GM18907 (cell line): Measurements from ENCODE around the gene RBPMS2.

Experiments used
- ATAC-seq: cut with Tn5 transposase; IDR thresholded peaks from one replicate; pipeline ENCODE4 v1.9.1; 2021; ENCODE audit warnings: mild to moderate bottlenecking, moderate library complexity; ENCODE audit not compliant: unreplicated experiment

The RBPMS2 gene

DNA sequence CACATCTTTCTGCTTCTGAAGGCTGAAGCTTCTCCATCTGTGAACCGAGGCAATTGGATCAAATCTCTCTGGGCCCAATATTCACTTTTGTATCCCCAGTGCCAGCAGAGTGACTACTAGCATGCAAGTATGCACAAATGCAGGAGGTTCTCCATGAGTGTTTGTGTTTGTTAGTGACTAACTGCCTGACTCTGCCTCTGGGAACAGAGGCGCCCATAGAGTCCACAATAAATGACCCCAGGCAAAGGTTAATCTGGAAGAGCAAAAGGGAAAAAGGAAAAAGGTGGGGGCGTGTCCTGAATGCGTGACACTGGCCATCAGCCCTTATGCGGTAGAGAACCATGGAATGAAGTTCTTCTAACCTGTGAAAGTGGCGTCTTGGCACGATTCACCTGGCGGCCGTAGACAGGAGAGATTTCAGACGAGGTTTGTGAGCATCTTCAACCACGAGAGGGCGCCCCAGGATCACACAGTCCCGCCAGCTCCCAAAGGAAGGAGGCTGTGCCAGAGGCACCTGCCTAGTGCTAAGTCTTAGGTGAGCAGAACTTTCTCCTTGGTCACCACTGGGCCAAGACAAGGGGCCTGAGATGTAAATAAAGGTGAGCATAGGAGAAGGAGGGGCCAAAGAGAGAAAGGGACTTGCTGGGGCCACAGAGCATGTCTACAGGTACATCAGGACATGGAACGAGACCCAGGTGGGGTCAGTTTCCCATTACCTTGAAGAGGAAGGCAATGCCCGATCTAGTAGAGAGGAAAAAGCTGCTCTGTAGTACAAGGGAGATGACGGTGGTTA lies 44.2 kb downstream of the RBPMS2 start:
- no peak for ATAC-seq

DNA sequence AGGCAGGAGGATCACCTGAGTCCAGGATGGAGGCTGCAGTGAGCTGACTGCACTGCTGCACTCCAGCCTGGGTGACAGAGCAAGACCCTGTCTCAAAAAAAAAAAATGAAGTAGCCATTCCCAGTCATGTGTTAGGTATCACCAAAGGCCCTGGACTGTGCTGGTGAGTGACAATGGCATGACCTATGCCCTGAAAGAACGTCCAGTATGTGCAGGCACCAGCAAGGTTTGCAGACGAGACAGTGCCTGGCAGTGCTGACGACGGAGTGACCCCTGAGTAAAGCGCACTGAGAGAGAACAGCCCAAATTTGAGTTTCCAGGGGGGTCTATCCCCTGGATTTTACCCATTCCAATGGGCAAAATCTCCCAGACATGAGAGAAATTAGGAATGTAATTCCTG lies 45.2 kb downstream of the RBPMS2 start:
- ATAC-seq = no peak

DNA sequence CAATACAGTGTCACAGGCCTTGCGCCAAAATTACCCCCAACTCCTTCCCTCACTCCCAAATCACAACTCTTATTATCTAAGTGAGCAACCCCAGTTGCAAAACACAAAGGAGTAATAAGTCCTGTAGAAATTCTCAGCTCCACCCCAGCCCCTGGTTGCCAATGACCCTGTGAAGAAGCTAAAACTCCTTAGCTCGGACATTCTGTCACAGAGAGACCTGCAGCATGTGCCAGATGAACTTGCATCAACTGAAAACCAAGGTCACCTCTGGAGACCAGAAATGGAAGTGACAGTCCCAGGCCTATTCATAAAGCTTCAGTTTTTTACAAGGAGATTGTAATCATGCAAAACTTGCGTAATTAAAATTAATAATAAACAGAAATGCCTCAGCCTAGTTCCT lies 55.2 kb downstream of the RBPMS2 start:
- no peak for ATAC-seq

DNA sequence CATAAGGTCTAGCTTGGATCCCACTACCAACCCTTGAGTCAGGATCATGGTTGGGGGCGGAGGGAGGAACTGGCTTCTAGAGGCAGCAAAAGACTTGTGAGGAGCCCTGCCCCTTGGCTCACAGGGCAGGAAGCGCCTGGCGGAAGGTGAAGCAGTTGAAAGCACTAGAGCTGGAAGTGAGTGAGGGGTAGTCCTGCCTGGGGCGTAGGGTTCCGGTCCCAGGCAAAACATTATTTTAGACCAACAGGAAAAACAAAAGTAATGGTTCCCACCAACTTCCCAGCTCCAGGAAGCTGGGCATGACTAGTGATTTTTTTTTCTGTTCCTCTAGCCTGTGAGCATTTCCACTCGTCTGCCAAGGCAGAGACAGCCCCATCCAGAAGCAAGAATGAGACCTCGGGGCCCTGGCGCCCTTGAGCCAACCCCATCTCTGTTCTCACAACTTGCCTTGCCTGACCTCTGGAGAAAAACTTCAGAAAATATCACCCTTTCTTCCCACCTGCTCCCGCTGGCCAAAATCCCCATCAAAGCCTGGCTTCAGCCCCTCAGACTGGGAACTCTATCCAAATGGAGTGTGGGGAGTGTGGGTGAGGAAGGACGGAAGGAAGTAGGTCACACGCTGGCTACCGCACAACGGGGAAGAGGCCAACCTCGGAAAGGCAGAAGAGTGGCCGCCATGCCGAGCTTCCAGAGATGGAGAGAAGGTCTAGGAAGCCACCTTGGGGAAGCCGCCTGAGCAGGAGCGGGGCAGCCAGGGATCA lies 57.5 kb downstream of the RBPMS2 start:
- no peak for ATAC-seq

DNA sequence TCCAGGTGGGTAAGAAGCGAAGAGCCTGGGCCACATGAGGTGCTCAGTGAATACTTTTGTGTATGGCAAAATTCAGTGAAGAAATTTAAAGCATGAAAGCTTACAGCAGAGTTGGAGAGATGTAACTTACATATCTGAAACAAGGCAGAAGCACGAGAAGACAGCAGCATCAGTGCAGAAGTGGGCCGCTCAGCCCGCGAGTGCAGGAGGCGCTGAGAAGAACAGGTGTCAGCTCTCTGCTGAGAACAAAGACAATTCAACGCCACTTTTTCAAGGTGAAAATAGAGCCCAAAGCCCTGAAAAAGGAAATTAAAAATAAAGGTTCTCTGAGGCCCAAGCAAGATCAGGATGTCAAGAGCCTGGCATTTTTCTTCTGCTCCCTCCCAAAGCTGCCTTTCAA lies 58.3 kb downstream of the RBPMS2 start:
- no peak for ATAC-seq

DNA sequence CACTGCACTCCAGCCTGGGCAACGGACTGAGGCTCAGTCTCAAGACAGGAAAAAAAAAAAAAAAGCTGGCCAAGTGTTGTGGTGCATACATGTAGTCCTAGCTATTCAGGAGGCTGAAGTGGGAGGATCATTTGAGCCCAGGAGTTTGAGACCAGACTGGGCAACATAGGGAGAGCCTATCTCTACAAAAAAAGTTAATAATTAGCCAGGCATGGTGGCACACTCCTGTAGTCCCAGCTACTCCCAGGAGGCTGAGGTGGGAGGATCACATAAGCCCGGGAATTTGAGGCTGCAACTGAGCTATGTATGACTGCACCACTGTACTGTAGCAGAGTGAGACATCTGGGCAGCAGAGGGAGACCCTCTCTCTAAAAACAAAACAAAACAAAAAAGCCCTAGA lies 58.9 kb downstream of the RBPMS2 start:
- ATAC-seq = no peak

DNA sequence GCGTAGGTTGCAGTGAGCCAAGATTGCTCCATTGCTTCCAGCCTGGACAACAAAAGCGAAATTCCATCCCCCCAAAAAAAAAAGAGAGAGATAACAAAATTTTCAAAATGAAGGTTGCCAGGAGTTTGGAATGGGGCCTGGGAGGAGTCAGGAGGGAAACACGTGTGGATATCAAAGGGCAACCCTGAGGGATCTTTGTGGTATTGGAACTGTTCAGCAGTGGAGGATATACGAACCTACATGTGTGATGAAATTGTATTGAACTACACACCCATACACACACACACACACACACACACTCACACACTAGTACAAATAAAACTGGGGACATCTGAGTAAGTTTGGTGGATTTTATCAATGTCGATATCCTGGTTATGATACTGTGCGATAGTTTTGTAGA lies 61.8 kb downstream of the RBPMS2 start:
- no peak for ATAC-seq

DNA sequence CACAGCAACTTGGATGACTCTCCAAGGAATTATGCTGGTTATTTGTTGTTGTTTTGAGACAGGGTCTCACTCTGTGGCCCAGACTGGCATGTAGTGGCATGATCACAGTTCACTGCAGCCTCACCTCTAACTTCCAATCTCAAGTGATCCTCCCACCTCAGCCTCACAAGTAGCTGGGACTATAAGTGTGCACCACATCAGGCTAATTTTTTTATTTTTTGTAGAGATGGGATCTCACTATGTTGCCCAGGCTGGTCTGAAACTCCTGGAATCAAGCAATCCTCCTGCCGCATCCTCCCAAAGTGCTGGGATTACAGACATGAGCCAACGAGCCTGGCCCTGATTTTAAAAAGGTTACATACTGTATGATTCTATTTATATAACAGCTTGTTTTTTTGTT lies 63.0 kb downstream of the RBPMS2 start:
- no peak for ATAC-seq

DNA sequence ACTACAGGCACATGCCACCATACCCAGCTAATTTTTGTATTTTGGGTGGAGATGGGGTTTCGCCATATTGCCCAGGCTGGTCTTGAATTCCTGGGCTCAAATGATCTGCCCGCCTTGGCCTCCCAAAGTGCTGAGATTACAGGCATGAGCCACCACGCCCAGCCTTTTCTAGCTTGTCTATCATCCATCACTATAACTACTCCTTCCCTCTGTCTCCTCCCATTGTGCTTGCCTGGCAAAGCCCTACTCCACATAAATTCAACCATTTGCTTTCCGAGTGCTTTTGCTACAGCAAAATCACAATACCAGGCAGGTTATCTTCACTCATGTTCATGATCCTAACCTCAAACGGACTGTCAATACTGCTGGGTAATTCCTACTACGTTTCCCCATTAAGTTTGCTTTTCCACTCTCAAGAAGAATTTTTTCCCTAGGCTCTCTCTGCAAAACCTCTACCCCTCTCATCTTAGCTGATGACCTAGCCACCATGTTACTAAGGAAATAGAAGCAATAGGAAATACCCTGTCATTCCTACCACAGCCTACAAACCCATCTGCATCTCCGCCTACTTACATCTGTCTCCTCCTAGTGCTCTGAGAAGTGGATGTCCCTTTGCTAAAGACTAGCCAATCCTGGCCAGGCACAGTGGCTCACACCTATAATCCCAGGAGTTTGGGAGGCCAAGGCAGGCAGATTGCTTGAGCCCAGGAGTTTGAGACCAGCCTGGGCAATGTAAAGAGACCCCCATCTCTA lies 64.5 kb downstream of the RBPMS2 start:
- no peak for ATAC-seq

DNA sequence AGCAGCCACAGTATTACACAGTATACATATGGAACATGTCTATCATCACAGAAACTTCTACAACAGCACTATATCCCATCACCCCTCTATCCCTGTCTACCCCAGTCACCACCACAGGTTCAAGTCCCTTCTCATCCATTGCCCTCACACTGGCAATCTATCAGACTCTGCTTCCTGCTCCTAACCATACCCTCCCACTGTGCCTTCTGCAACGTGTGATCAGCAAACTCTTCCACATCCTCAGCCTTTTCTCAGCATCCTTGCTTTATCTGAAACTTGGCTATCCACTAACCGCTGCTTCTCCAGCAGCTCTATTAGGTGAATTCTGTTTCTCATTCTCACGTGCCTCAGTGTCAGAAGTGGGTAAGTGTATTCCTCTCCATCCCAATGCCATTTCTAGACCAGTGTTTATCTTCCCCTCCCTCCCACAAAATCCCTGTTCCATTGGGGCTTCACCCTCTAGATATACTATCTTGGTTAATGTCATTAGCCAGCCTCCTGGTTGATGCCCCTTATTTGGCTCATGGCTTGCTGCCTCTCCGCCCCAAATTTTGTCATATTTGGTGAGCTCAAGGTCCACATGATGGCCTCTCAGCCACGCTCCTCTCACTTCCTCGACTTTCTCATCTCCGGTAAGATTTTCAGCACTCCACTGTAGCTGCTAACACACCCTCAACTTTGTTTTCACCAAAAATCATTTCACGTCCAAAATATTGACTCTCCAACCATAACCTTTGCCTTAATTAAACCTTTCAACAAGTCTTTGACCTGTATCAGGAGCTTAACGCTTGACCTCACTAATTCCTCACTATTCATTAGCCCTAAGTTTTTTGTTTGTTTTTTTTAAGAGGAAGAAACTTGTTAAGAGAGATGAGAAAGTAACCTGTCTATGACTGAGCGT lies 69.1 kb downstream of the RBPMS2 start:
- ATAC-seq = no peak

DNA sequence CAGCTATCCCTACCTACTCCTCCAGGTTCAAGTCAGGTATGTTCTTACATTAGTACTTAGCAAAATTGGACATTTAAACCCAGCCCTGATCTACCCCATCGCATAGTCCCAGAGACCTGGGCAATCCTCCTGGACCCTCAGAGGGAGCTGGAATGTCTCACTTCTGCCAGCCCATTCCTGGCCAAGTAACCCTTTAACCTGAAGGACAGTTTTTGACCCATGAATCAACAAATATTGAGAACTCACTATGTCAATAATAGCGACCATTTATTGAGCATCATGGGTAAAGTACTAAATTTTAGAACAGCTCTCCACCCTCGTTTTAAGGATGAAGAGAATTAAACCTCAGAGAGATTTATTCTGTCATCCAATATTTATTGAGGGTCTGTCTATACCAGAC lies 70.4 kb downstream of the RBPMS2 start:
- ATAC-seq = no peak

DNA sequence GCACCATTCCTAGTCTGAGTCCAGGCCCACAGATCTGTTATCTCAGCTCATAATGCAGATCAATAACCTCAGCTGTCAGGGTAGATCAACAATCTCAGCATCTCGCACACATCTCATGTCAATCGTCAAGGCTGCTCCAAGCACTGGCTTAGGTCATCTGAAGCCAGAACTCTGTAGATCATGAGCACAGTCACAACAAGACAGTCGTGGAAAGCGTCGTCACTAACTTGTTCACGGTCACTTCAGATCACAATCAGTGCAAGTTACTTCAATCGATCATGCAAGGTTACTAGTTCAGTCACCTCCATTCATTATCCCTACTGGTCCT lies 71.8 kb downstream of the RBPMS2 start:
- peak; percentile 17 for ATAC-seq

DNA sequence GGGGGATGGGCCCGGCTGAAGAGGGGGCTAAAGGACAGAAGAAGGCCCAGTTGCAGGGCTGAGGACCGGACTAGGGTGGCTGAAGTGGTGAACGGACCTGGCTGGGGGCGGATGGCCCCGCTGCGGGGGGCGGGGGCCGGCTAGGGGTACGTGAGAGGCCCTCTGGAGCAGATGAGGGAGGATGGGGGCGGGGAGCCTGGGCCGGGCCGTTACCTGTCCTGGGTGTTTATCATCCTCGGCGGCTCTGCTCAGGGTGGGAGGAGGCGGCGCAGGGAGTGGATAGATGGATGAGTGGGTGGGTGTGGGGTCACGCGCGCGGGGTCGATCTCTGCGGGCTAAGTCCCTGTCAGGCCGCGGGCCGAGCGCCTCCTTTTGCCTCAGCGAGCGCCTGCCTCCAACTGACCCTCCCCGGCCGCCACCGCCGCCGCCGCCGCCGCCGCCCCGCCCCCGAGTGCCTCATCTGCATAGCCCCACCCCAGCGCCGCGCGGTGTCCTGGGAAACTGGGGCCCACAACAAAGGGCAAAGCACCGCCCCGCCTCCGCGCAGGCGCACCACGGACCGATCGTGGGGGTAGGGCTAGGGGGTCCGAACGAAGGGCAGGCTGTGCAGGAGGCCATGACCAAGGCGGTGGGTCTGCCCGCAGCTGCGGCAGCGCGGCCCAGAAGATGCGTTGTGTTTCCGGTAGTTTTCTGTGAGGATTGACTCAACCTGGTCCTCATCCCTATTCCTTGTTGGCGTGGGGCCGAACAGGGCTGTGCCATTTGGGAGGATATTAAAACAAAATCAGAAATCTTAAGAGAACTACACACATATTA lies 72.4 kb downstream of the RBPMS2 start:
- peak; percentile 81 for ATAC-seq

DNA sequence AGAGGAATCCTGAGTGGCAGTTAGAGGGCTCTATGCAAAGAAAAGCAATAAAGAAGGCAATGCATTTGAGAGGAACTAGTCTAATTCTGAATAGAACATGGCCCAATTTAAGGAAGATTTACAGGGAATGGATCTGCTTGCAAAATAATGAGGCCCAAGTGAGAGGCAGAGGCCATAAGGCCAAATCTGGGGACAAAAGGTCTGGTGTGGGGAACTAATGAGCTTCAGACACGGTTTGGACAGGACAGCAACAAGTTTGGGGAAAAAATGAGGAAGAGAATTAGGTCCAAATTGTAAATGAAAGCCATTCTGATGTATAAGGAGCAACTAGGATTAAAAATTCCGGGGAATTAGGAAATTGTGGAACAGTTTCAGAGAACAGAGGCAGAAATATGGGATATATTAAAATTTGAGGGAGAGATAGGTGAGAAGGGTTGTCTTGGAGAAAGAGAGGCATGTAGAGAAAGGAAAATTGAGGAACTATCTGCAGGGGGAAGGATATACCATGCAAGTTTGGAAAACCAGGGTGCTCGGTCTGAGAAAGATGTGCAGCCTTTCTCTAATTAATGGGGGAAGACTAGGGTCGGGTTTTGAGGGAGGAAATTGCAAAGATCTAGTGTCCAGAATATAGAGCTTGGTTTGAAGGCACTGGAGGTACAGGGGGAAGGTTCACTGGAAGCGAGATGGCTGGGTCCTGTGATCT lies 73.8 kb downstream of the RBPMS2 start:
- no peak for ATAC-seq

DNA sequence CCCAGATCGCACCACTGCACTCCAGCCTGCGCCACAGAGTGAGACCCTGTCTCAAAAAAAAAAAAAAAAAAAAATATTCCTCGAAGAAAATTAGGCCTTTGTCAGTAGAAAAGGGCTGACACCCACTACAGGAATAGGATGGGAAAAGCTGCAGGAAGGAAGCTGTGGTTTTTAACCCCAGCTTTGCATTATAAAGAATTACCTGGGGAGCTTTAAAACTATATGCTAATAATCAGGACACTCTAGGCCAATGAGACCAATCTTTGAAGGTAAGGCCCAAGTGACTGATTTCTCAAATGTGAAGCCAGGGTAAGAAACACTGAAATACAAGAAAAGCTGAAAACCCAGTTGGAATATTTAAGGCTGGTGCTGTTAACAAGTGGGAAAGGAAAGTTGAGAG lies 74.3 kb downstream of the RBPMS2 start:
- no peak for ATAC-seq

DNA sequence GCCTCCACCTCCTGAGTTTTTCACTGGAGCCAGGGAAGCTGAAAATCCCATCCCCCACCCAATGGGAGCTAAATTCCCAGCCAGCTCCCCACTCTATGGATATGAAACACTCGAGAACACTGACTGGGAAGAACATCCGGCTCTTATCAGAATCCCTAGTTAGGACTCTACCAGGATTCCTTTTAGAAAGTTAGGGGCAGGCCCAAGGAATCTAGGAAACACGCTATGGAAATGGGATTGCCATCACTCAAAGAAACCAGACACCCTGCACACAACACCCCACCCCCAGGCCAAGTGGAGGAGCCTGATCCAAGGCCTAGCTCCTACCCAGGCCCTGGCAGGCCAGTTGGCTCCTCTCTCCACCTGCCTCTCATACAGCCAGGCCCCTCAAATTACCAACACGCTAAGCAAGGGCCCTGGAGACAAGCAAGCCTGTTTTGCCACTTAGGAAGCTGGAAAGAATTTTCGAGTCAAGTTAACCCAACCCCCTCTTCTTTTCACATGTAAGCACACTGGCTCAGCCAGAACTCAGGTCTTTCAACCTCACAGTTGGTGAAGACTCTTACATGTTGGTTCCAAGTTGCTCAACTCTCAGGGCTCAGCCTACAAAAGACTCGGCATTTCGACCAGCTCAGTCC lies 75.5 kb downstream of the RBPMS2 start:
- no peak for ATAC-seq

DNA sequence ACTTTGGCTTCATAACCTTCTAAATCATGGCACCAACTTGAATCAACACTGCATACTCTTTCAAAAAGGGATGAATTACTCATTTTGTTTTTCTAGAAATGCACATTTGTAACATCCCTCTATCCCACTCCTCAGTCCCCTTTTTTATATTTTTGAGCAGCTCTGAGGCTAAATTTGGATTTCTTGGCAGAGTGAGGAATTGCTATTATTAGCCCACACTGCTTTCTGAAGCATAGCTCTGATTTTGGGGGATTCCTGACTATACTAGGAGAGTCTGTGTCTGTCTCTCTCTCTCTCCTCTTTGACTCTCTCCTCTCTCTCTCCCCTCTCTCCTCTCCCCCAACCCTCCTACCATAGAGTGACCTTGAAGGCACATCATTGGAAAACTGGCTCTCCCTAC lies 76.6 kb downstream of the RBPMS2 start:
- no peak for ATAC-seq

DNA sequence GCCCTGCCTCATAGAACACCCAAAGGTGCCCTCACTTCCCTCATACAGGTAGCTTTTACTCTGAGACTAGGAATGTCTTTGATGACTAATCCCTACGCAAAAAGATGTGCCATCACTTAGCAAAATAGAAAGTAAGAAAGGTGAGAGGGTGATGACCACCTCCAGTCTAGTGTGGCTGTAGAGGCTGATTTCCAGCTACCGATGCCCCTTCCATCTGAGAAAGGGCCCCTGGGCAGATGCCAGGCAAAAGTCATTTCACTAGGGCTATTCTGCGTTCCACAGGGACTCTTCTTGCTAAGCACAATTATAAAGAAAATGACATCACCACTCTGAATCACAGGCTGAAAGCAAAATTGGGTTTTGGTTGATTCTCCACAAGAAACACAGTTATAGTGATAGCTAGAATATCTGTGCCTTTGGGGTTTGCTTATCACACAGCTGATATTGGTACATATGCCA lies 77.4 kb downstream of the RBPMS2 start:
- peak; percentile 37 for ATAC-seq

DNA sequence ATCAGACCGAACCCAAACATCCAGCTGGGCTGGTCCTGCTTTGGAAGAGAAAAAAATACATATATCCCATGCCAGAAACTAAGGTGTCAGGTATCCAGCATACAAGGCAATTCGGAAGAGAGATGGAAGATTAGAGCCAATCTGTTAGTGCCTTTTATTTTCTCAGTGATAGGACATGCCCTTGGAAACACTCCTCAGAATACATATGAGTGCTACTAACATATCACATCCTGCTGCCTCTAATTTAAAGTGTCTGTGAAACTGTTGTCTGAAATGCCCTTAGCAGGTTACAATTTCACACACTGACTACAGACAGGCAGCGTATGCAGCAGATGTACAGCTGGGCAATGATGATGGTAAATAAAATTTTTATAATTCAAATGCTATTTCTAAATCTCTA lies 78.9 kb downstream of the RBPMS2 start:
- ATAC-seq = no peak
